ENCODE measurements around the gene GRM3. TPM values are rescaled to one million over a fixed set of nuclear protein-coding genes. Genes with fewer than 3 reads are reported as not detected.

GRM3 gene
- total and polyA plus RNA-seq, 7 donors, result 0.03 TPM; not detected in 6

DNA sequence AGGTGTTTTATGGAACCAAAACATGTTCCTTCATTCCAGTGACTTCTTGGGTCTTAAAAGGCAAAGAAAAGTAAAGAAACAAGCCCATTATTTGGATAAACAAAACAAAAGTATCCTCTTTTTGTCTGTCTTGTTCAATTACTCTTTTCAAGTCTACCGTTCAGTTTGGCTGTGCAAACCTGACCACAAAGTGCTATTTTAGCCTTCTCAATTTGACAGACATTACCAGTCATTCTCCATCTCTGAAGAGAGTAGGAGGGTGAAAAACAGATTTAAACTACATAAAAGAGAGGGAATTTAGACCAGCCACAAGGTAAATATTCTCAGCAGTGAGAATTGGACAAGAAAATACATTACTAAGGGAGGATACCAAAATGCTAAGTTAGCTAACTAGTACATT is 145.2 kb downstream of the GRM3 start:
- ATAC-seq, result no peak
- Histone ChIP-seq H3K9me3 (no peaks in the 10 kb centered on the region), H3K27me3 (ENCODE audit: insufficient read depth in 3 of 3, low read length in 2 of 3) (no peaks in the 10 kb centered on the region), H3K36me3 (ENCODE audit: insufficient read depth in 1 of 2, low read depth in 1 of 2) (no peaks in the 10 kb centered on the region), H3K4me1 (no peaks in the 10 kb centered on the region), H3K27ac (no peak overlapping the region), H3K4me3 (no peak overlapping the region)
- WGBS, 3 donors, result 44 to 70% (median 44%) methylated on average over 1 of the region's 1 CpG
- intact Hi-C loops (cut with DNase I), result no loop called here
- no peak for DNase-seq
- TF ChIP-seq CTCF (IDR thresholded peaks at IDR 0.05), result no peak

- Histone ChIP-seq H3K27ac (no peak overlapping the region), H3K4me3 (no peak overlapping the region), H3K27me3 (ENCODE audit: insufficient read depth in 3 of 3, low read length in 2 of 3) (no peaks in the 10 kb centered on the region), H3K4me1 (no peaks in the 10 kb centered on the region), H3K9me3 (no peaks in the 10 kb centered on the region), H3K36me3 (ENCODE audit: insufficient read depth in 1 of 2, low read depth in 1 of 2) (no peaks in the 10 kb centered on the region)
- ATAC-seq (no peak), DNase-seq (no peak)
- intact Hi-C loops (cut with DNase I), result no loop called here
- TF ChIP-seq CTCF (IDR thresholded peaks at IDR 0.05), result no peak
These were observed 146.7 kb downstream of the GRM3 start for GRCh38 chr7:86790383-86790782.

GRCh38 chr7:86792260-86792659 is 148.6 kb downstream of the GRM3 start:
- H3K4me1 ChIP-seq, result no peaks in the 10 kb centered on the region
- no peak overlapping the region for H3K4me3 ChIP-seq
- H3K27me3 ChIP-seq (ENCODE audit: insufficient read depth in 3 of 3, low read length in 2 of 3), result no peaks in the 10 kb centered on the region
- no peak overlapping the region for H3K27ac ChIP-seq
- ATAC-seq, result no peak
- no peaks in the 10 kb centered on the region for H3K9me3 ChIP-seq
- intact Hi-C loops (cut with DNase I), result no loop called here
- 58 to 75% (median 70%) methylated on average over 2 of the region's 2 CpGs for WGBS, 3 donors
- TF ChIP-seq CTCF (IDR thresholded peaks at IDR 0.05), result no peak
- no peaks in the 10 kb centered on the region for H3K36me3 ChIP-seq (ENCODE audit: insufficient read depth in 1 of 2, low read depth in 1 of 2)
- no peak for DNase-seq

GRCh38 chr7:86793136-86793535 is 149.4 kb downstream of the GRM3 start:
- TF ChIP-seq CTCF (IDR thresholded peaks at IDR 0.05), result no peak
- no peak for DNase-seq
- no peaks in the 10 kb centered on the region for H3K27me3 ChIP-seq (ENCODE audit: insufficient read depth in 3 of 3, low read length in 2 of 3)
- H3K4me3 ChIP-seq, result no peak overlapping the region
- H3K4me1 ChIP-seq, result no peaks in the 10 kb centered on the region
- intact Hi-C loops (cut with DNase I), result no loop called here
- WGBS, 3 donors, result 4 to 9% (median 5%) methylated on average over 1 of the region's 1 CpG
- no peak overlapping the region for H3K27ac ChIP-seq
- H3K9me3 ChIP-seq, result no peaks in the 10 kb centered on the region
- no peak for ATAC-seq
- H3K36me3 ChIP-seq (ENCODE audit: insufficient read depth in 1 of 2, low read depth in 1 of 2), result no peaks in the 10 kb centered on the region

DNA sequence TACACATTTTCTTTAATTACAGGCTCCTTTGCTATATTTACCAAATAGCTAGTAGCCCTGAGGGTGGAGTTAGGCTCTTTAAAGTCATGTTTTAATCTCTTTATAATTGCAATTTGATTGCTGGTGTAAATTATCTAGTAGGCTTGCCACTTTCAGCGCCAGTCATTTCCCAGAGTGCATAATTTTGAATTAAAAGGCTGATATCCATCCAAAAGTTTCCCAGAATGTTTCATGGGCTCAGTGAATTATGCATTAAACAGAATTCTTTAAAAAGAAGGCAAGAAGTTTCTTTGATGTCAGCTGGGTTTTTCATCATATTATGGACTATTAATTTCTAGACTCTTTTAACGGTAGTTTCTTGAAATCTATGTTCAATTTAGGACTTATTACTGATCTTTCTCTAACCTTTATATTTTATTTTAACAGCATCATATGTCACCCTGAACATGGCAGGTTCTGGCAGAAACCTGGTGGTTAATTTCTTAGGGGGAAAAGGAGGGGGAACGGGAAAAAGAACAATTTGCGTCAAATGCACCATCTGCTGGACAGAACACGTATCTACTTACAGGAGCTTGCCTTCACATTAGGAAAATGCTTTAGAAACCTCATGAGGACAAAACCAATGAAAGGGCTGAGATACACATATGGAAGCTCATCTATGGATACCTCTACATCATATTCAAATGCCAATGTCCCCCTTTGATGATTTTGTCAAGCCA is 171.1 kb downstream of the GRM3 start:
- TF ChIP-seq CTCF (IDR thresholded peaks at IDR 0.05), result peak; percentile 48
- WGBS, 3 donors, result 26 to 30% (median 26%) methylated on average over 5 of the region's 5 CpGs
- Histone ChIP-seq H3K27ac (no peak overlapping the region), H3K36me3 (ENCODE audit: insufficient read depth in 1 of 2, low read depth in 1 of 2) (no peaks in the 10 kb centered on the region), H3K27me3 (ENCODE audit: insufficient read depth in 3 of 3, low read length in 2 of 3) (no peaks in the 10 kb centered on the region), H3K4me3 (no peak overlapping the region), H3K4me1 (no peaks in the 10 kb centered on the region), H3K9me3 (no peaks in the 10 kb centered on the region)
- DNase-seq (no peak), ATAC-seq (no peak)
- intact Hi-C loops (cut with DNase I), result no loop called here
